Activated naive CD4-positive, alpha-beta T cell treated with anti-CD3 and anti-CD28 coated beads, Interleukin-2, amount 50 U/mL, for 24 hours (primary cell): Measurements from ENCODE around the gene CRTC3.
A peak's percentile ranks its signal among the peaks of the same experiment; 100 is the strongest.
"Not testable (repeated sequence)": the region's sequence is repeated elsewhere in the genome, so short reads cannot be mapped to it uniquely, and the experiment has no call there.

Experiments used
- H3K27ac Mint-ChIP-seq: one replicate; pipeline ENCODE4 v1.8.0; 2021; ENCODE audit warnings: mild to moderate bottlenecking, mixed read lengths
- H3K27me3 Mint-ChIP-seq: one replicate; pipeline ENCODE4 v1.8.0; 2021; ENCODE audit warnings: mixed read lengths
- H3K36me3 Mint-ChIP-seq: one replicate; pipeline ENCODE4 v1.8.0; 2021; ENCODE audit warnings: mixed read lengths
- H3K4me1 Mint-ChIP-seq: one replicate; pipeline ENCODE4 v1.8.0; 2021; ENCODE audit warnings: mixed read lengths
- H3K4me3 Mint-ChIP-seq: one replicate; pipeline ENCODE4 v1.8.0; 2021; ENCODE audit warnings: mild to moderate bottlenecking, mixed read lengths
- H3K9me3 Mint-ChIP-seq: one replicate; pipeline ENCODE4 v1.8.0; 2021; ENCODE audit warnings: mixed read lengths

Gene CRTC3

GRCh38 chr15:90686435-90687218, 156.9 kb downstream of the CRTC3 start:
- H3K27me3 Mint-ChIP-seq, result no peaks in the 10 kb centered on the region
- H3K36me3 Mint-ChIP-seq, result no peaks in the 10 kb centered on the region
- no peak overlapping the region for H3K4me3 Mint-ChIP-seq
- peak overlapping the region; percentile 89 for H3K27ac Mint-ChIP-seq
- H3K4me1 Mint-ChIP-seq, result peaks cover 37% of the 10 kb centered on the region
- no peaks in the 10 kb centered on the region for H3K9me3 Mint-ChIP-seq

DNA sequence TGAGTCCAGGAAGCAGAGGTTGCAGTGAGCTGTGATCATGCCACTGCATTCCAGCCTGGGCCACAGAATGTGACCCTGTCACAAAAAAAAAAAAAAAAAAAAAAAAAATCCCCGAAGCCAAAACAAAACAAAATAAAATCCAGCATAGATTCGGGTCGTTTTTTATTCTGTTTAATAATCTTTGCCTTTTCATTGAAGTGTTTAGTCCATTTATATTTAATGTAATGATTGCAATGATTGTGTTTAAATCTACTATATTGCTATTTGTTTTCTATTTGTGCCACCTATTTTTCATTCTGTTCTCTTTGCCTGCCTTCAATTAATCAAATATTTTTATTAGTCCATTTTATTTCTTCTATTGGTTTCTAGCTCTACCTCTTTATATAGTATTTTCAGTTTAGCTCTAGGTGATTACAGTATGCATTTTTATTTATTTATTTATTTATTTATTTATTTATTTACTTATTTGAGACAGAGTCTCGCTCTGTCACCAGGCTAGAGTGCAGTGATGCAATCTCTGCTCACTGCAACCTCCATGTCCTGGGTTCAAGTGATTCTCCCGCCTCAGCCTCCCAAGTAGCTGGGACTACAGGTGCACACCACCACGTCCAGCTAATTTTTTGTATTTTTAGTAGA, 159.7 kb downstream of the CRTC3 start:
- peaks cover 34% of the 10 kb centered on the region for H3K4me1 Mint-ChIP-seq
- not testable (repeated sequence) for H3K27ac Mint-ChIP-seq, H3K27me3 Mint-ChIP-seq, H3K4me3 Mint-ChIP-seq, H3K9me3 Mint-ChIP-seq, H3K36me3 Mint-ChIP-seq

DNA sequence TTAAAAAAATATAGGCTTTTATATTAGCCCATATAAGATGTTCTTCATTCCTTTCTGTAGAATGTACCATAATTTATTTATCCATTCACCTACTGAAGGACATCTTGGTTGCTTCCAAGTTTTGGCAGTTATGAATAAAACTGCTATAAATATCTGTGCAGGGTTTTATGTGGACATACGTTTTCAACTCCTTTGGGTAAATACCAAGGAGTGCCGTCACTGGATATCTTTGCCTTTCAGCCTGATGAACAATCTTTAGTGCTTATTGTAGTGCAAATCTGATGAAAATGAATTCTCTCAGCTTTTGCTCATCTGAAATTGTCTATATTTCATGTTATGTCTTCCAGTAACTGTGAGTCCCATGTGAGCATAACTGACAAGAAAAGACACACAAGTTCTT, 160.9 kb downstream of the CRTC3 start:
- H3K4me1 Mint-ChIP-seq, result peaks cover 27% of the 10 kb centered on the region
- H3K27me3 Mint-ChIP-seq, result no peaks in the 10 kb centered on the region
- no peaks in the 10 kb centered on the region for H3K9me3 Mint-ChIP-seq
- no peaks in the 10 kb centered on the region for H3K36me3 Mint-ChIP-seq
- no peak overlapping the region for H3K4me3 Mint-ChIP-seq
- H3K27ac Mint-ChIP-seq, result no peak overlapping the region

- H3K4me1 Mint-ChIP-seq, result peaks cover 22% of the 10 kb centered on the region
- H3K9me3 Mint-ChIP-seq, result no peaks in the 10 kb centered on the region
- H3K27ac Mint-ChIP-seq, result no peak overlapping the region
- H3K36me3 Mint-ChIP-seq, result no peaks in the 10 kb centered on the region
- no peaks in the 10 kb centered on the region for H3K27me3 Mint-ChIP-seq
- no peak overlapping the region for H3K4me3 Mint-ChIP-seq
Observed at GRCh38 chr15:90691369-90691768, 161.6 kb downstream of the CRTC3 start.

- no peak overlapping the region for H3K27ac Mint-ChIP-seq
Observed at GRCh38 chr15:90691982-90692773, 162.5 kb downstream of the CRTC3 start.

More at GRCh38 chr15:90691982-90692773, 162.5 kb downstream of the CRTC3 start:
- no peaks in the 10 kb centered on the region for H3K9me3 Mint-ChIP-seq
- H3K4me3 Mint-ChIP-seq, result no peak overlapping the region
- H3K36me3 Mint-ChIP-seq, result no peaks in the 10 kb centered on the region
- peaks cover 13% of the 10 kb centered on the region for H3K4me1 Mint-ChIP-seq
- H3K27me3 Mint-ChIP-seq, result no peaks in the 10 kb centered on the region
